22Rv1 (cell line): ENCODE results near the gene KLF13.

Experiments
- ZFX ChIP-seq: fragments of 450-650 bp; IDR thresholded peaks from 2 replicates; pipeline ENCODE4 v1.6.1; 2017; ENCODE audit warnings: antibody characterized with exemption, borderline replicate concordance
- TF ChIP-seq, protein P1 (sequence below): fragments of 450-650 bp; IDR thresholded peaks from 2 replicates; pipeline ENCODE4 v1.5.1; 2017; ENCODE audit warnings: mild to moderate bottlenecking

DNA sequence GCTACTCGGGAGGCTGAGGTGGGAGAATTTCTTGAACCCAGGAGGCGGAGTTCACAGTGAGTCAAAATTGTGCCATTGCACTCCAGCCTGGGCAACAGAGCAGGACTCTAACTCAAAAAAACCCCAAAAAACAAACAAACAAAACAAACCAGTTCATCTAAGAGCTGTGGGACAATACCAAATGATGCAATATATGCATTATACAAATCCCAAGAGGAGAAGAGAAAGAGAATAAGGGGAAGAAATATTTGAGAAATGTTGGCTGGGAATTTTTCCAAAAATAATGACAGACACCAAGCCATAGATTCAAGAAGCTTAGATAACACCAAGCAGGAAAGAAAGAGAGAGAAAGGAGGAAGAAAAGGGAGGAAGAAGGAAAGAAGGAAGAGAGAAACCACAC lies 82.5 kb downstream of the KLF13 start:
- TF ChIP-seq, protein P1, sequence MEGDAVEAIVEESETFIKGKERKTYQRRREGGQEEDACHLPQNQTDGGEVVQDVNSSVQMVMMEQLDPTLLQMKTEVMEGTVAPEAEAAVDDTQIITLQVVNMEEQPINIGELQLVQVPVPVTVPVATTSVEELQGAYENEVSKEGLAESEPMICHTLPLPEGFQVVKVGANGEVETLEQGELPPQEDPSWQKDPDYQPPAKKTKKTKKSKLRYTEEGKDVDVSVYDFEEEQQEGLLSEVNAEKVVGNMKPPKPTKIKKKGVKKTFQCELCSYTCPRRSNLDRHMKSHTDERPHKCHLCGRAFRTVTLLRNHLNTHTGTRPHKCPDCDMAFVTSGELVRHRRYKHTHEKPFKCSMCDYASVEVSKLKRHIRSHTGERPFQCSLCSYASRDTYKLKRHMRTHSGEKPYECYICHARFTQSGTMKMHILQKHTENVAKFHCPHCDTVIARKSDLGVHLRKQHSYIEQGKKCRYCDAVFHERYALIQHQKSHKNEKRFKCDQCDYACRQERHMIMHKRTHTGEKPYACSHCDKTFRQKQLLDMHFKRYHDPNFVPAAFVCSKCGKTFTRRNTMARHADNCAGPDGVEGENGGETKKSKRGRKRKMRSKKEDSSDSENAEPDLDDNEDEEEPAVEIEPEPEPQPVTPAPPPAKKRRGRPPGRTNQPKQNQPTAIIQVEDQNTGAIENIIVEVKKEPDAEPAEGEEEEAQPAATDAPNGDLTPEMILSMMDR: no peak
- no peak for TF ChIP-seq ZFX
